ENCODE results near the gene TSPAN7.
A peak's percentile ranks its signal among the peaks of the same experiment; 100 is the strongest.

The TSPAN7 gene

DNA sequence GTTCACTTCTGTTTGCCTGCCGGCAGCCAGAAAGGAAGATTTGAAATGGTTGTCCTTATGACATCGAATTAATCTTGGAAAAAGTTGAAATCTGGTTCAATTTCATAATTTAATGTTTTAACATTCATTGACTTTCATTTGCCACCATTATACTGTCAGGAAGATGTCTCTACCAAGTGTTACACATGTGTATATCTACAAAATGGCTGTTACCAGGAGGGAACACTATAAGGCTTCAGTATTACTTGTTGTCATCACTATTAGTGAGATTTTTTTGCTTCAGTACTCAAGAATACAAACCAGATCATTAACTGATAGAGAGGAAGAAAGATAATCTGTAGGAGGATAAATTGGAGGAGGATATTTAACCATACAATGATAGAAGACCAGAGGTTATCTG is 71.2 kb downstream of the TSPAN7 start:
- DNase-seq (ENCODE audit: low read depth, low spot score): no peak
- H3K4me3 ChIP-seq (ENCODE audit: low read depth, low read length): no peak overlapping the region

DNA sequence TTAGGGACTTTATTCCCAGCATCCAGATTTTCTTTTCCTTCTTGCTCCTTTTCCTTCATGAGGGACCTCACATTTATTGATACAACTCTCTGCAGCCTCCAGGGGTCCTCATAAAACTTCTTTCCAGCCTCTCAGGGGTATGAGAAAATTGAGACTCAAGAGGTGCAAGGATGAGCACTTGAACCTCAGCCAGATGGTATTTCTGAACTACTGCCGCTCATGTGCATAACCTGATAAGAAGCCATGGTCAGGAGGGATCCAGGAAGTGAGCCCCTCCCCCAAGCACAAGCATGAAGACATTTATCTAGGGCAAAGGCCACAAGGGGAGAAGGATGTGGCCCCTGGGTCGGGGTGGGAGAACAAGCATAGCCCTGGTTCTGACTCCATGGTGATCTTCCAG is 73.3 kb downstream of the TSPAN7 start:
- no peak for DNase-seq (ENCODE audit: low read depth, low spot score)
- in situ Hi-C loops (cut with HindIII; ENCODE audit: low sequenced_read_pairs): no loop called here
- TF ChIP-seq, protein P1, sequence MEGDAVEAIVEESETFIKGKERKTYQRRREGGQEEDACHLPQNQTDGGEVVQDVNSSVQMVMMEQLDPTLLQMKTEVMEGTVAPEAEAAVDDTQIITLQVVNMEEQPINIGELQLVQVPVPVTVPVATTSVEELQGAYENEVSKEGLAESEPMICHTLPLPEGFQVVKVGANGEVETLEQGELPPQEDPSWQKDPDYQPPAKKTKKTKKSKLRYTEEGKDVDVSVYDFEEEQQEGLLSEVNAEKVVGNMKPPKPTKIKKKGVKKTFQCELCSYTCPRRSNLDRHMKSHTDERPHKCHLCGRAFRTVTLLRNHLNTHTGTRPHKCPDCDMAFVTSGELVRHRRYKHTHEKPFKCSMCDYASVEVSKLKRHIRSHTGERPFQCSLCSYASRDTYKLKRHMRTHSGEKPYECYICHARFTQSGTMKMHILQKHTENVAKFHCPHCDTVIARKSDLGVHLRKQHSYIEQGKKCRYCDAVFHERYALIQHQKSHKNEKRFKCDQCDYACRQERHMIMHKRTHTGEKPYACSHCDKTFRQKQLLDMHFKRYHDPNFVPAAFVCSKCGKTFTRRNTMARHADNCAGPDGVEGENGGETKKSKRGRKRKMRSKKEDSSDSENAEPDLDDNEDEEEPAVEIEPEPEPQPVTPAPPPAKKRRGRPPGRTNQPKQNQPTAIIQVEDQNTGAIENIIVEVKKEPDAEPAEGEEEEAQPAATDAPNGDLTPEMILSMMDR (IDR thresholded peaks at IDR 0.05; ENCODE audit: low read depth, low read length): no peak
- H3K4me3 ChIP-seq (ENCODE audit: low read depth, low read length): no peak overlapping the region

More for the DNA sequence above, 71.2 kb downstream of the TSPAN7 start:
- TF ChIP-seq, protein P1 (IDR thresholded peaks at IDR 0.05; ENCODE audit: low read depth, low read length): no peak
- in situ Hi-C loops (cut with HindIII; ENCODE audit: low sequenced_read_pairs): no loop called here

DNA sequence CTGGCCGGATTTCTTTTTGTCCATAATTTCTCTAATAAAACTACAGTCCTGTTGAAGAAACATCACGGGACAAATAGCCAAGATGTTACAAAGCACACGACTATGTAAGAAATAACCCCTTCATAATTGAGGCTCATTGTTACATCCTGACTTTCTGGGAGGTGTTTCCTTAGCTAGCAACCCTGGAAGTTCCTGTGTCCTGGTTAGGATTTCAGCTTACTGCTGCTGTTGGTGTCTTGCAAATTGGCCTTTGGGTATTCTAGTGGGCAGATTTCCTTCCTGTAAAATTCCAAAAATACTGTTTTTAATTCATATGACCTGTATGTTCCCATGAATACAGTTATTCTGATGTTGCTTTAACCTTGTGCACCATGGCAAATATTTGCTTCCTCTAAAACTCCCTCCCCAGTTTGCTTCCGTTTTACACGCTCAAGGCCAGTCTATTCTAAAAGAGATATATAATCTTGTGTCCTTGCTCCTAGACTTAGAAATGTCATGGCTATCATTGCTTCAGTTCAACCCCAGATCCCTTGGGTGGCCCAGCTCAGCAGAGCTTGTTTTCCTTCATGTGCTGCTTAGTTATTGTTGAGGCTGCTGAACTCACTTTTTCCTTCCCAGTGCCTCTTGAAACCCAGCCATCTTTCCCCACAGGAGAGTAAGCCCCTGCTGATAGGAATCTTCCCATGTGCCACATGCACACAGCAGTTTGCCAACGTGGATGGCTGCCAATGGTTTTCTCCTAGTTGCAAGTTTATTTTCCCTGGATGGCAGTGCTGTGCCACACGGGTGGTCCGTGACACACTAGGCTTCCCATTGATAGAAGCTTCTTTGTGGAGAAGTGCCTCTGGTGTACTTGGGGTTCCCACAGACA is 75.8 kb downstream of the TSPAN7 start:
- TF ChIP-seq, protein P1 (IDR thresholded peaks at IDR 0.05; ENCODE audit: low read depth, low read length): no peak
- in situ Hi-C loops (cut with HindIII; ENCODE audit: low sequenced_read_pairs): no loop called here
- H3K4me3 ChIP-seq (ENCODE audit: low read depth, low read length): no peak overlapping the region
- DNase-seq (ENCODE audit: low read depth, low spot score): peak; percentile 10

DNA sequence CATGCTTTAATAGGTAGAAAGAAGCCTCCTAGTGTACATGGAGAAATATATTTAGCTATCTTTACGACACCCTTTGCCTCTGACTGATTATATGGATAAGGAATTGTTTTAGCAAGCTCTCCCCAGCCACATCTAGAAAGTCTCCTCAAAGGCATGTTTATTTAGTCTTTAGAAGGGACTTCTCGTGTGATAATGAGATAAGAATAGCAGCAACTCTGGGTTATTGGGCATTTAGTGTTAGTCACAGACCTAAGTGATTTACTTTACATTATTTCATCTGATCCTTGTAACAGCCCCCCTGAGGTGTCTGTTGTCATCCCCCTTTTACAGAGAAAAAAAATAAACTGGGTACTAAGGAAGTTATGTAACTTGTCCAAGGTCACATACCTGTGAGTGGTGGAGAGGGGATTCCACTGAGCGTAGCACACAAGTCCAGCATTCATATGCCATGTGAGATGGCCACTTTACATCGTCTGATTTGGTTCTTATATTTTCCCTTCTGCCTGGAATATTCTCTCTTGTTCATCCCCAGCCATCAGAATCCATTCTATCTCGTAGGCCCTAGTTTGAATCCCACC is 77.7 kb downstream of the TSPAN7 start:
- in situ Hi-C loops (cut with HindIII; ENCODE audit: low sequenced_read_pairs): no loop called here

DNA sequence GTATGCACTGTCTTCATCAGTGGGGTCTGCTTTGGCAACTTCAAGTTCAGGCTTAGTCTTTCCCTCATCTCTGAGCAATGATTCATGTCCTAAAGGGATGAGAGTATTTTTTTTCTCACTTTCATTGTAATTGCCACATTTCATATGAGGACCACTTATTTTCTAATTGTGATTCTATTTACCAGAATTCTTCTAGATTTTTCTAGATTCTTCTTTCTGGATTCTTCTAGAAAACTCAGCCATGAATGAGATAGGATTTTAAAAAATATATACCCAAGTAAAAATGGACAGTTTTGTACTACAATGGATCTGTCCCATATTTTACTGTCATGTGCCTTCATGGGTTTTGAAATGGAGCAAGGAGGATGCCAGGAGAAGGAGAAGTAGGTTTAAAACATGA is 78.4 kb downstream of the TSPAN7 start:
- DNase-seq (ENCODE audit: low read depth, low spot score): no peak
- H3K4me3 ChIP-seq (ENCODE audit: low read depth, low read length): no peak overlapping the region
- in situ Hi-C loops (cut with HindIII; ENCODE audit: low sequenced_read_pairs): no loop called here
- TF ChIP-seq, protein P1 (IDR thresholded peaks at IDR 0.05; ENCODE audit: low read depth, low read length): no peak

More for the DNA sequence above, 77.7 kb downstream of the TSPAN7 start:
- no peak for DNase-seq (ENCODE audit: low read depth, low spot score)
- no peak overlapping the region for H3K4me3 ChIP-seq (ENCODE audit: low read depth, low read length)
- TF ChIP-seq, protein P1 (IDR thresholded peaks at IDR 0.05; ENCODE audit: low read depth, low read length): no peak

DNA sequence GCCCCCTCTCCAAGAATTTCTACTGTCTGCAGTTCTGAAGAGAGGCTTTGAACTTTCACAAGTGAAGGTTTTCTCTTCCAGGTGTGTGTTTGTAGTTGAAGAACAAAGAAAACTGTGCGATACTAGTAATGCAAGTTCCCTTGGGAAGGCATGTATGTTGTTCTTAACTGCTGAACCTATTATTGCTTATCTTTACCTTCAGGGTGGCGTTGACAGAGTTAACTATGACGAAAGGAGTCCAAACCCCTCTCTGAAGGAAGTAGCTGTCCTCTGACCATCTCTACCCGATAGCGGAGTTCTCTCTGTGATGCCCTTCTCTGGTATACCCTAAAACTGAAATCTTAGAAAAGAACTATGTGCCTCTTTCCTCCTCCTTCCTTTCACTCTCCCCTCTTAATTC is 79.9 kb downstream of the TSPAN7 start:
- in situ Hi-C loops (cut with HindIII; ENCODE audit: low sequenced_read_pairs): no loop called here
- no peak for DNase-seq (ENCODE audit: low read depth, low spot score)
- TF ChIP-seq, protein P1 (IDR thresholded peaks at IDR 0.05; ENCODE audit: low read depth, low read length): no peak
- no peak overlapping the region for H3K4me3 ChIP-seq (ENCODE audit: low read depth, low read length)
